Fibroblast of lung (primary cell): Measurements from ENCODE around the gene CIITA. TPM values are rescaled to one million over a fixed set of nuclear protein-coding genes. Genes with fewer than 3 reads are reported as not detected.

Experiments used
- DNase-seq, 2 donors: peaks; one replicate each; pipeline versions ENCODE4 v3.0.0 to v3.0.0-alpha.2; 2010; ENCODE audit warnings: low read depth in 2 of 2
- H2AFZ ChIP-seq: 2 replicates; pipeline ENCODE4 v1.5.1; 2012; ENCODE audit warnings: low read length, control low read depth, inconsistent platforms
- H3K27ac ChIP-seq: 2 replicates; pipeline ENCODE4 v1.5.1; 2011; ENCODE audit warnings: low read length, control low read depth; ENCODE audit not compliant: insufficient read depth
- H3K27me3 ChIP-seq: 2 replicates; pipeline ENCODE4 v1.5.1; 2011; ENCODE audit warnings: mild to moderate bottlenecking, low read length; ENCODE audit not compliant: control insufficient read depth, insufficient read depth
- H3K36me3 ChIP-seq: 2 replicates; pipeline ENCODE4 v1.5.1; 2011; ENCODE audit warnings: low read length; ENCODE audit not compliant: control insufficient read depth, insufficient read depth
- H3K4me1 ChIP-seq: 2 replicates; pipeline ENCODE4 v1.5.1; 2011; ENCODE audit warnings: low read length; ENCODE audit not compliant: control insufficient read depth, insufficient read depth; ENCODE audit errors: extremely low read depth
- H3K4me2 ChIP-seq: 2 replicates; pipeline ENCODE4 v1.5.1; 2011; ENCODE audit warnings: low read length, control low read depth; ENCODE audit not compliant: insufficient read depth; ENCODE audit errors: extremely low read depth
- H3K4me3 ChIP-seq, 4 experiments: fragments of 200-600 bp in 1 of 4; sonication (generic) in 1 of 4; replicated peaks in 1 of 4; 2 replicates each; pipeline ENCODE4 v1.5.1; 2011 to 2016; ENCODE audit warnings: low read length in 4 of 4, low read depth in 3 of 4, mild to moderate bottlenecking in 3 of 4, control low read depth in 2 of 4, inconsistent platforms in 1 of 4, mixed read lengths in 1 of 4; ENCODE audit not compliant: insufficient read depth in 1 of 4; ENCODE audit errors: control extremely low read depth in 1 of 4
- H3K79me2 ChIP-seq: 2 replicates; pipeline ENCODE4 v1.5.1; 2012; ENCODE audit warnings: mild to moderate bottlenecking, low read length, inconsistent platforms; ENCODE audit not compliant: control insufficient read depth, insufficient read depth
- H3K9ac ChIP-seq: 2 replicates; pipeline ENCODE4 v1.5.1; 2011; ENCODE audit warnings: mild to moderate bottlenecking, low read length, control low read depth; ENCODE audit not compliant: insufficient read depth
- H3K9me3 ChIP-seq: 2 replicates; pipeline ENCODE4 v1.5.1; 2012; ENCODE audit warnings: low read depth, low read length; ENCODE audit not compliant: control insufficient read depth, insufficient read depth
- H4K20me1 ChIP-seq: 2 replicates; pipeline ENCODE4 v1.5.1; 2011; ENCODE audit warnings: low read length; ENCODE audit not compliant: control insufficient read depth, insufficient read depth; ENCODE audit errors: extremely low read depth
- CTCF ChIP-seq, 2 donors: IDR thresholded peaks in 1 of 2; conservative IDR thresholded peaks in 1 of 2; 1 replicate in 1 of 2; 2 replicates in 1 of 2; pipeline ENCODE4 v1.5.1; 2011 to 2012; ENCODE audit warnings: low read length in 2 of 2, control low read depth in 1 of 2, inconsistent platforms in 1 of 2, low read depth in 1 of 2, mild to moderate bottlenecking in 1 of 2
- EZH2 ChIP-seq: IDR thresholded peaks from 2 replicates; pipeline ENCODE4 v1.5.1; 2012; ENCODE audit warnings: low read length, control low read depth, mild to moderate bottlenecking; ENCODE audit errors: missing control alignments
- polyA plus RNA-seq, 2 donors: library from polyadenylated mRNA; depleted of rRNA in 1 of 2; stranded (reverse) in 1 of 2; unstranded in 1 of 2; fragments of >200 nt; gene quantifications; 2 replicates each; pipeline ENCODE4 v1.2.1, GENCODE V29; 2011 to 2012; ENCODE audit warnings: missing spikeins in 1 of 2
- total RNA-seq: library from RNA; depleted of rRNA; stranded (reverse); fragments of >200 nt; gene quantifications from 2 replicates; pipeline ENCODE4 v1.2.1, GENCODE V29; 2014

Gene CIITA
- total and polyA plus RNA-seq, 2 donors (not counting 1 experiment from before 2014, with no cell fraction given) = 0.27 to 0.66 TPM

- Histone ChIP-seq H3K4me1 (no peaks in the 10 kb centered on the region), H3K27ac (no peak overlapping the region), H3K36me3 (no peaks in the 10 kb centered on the region), H3K9me3 (no peaks in the 10 kb centered on the region), H3K4me3 (no peak overlapping the region), H3K9ac (no peak overlapping the region), H3K27me3 (peaks cover 7% of the 10 kb centered on the region), H4K20me1 (no peaks in the 10 kb centered on the region), H2AFZ (no peak overlapping the region), H3K79me2 (no peaks in the 10 kb centered on the region), H3K4me2 (no peak overlapping the region)
- no peak for DNase-seq
- TF ChIP-seq CTCF (conservative IDR thresholded peaks at IDR 0.05 in 1 of 2, IDR thresholded peaks at IDR 0.05 in 1 of 2; ENCODE audit: low read depth in 1 of 2, low read length in 2 of 2) (no peak), EZH2 (no peak)
Measured at GRCh38 chr16:10840703-10841102, 36.3 kb upstream of the CIITA start.

- Histone ChIP-seq H3K4me1 (no peaks in the 10 kb centered on the region), H4K20me1 (no peaks in the 10 kb centered on the region), H3K79me2 (no peaks in the 10 kb centered on the region), H3K36me3 (no peaks in the 10 kb centered on the region), H3K9me3 (no peaks in the 10 kb centered on the region), H3K4me2 (no peak overlapping the region), H2AFZ (no peak overlapping the region), H3K27ac (no peak overlapping the region), H3K4me3 (no peak overlapping the region), H3K9ac (no peak overlapping the region), H3K27me3 (peaks cover 7% of the 10 kb centered on the region)
- TF ChIP-seq EZH2 (no peak), CTCF (conservative IDR thresholded peaks at IDR 0.05 in 1 of 2, IDR thresholded peaks at IDR 0.05 in 1 of 2; ENCODE audit: low read depth in 1 of 2, low read length in 2 of 2) (no peak)
- DNase-seq = no peak
Measured at GRCh38 chr16:10846213-10846998, 30.6 kb upstream of the CIITA start.

GRCh38 chr16:10847176-10847575 is 29.8 kb upstream of the CIITA start:
- Histone ChIP-seq H3K27me3 (peaks cover 4% of the 10 kb centered on the region), H3K79me2 (no peaks in the 10 kb centered on the region), H3K4me2 (no peak overlapping the region), H3K36me3 (no peaks in the 10 kb centered on the region), H3K27ac (no peak overlapping the region), H3K9ac (no peak overlapping the region), H3K9me3 (no peaks in the 10 kb centered on the region), H3K4me3 (no peak overlapping the region), H4K20me1 (no peaks in the 10 kb centered on the region), H3K4me1 (no peaks in the 10 kb centered on the region), H2AFZ (no peak overlapping the region)
- TF ChIP-seq EZH2 (no peak), CTCF (conservative IDR thresholded peaks at IDR 0.05 in 1 of 2, IDR thresholded peaks at IDR 0.05 in 1 of 2; ENCODE audit: low read depth in 1 of 2, low read length in 2 of 2) (no peak)
- DNase-seq = no peak
